Prostate gland (tissue), 2 donors: ENCODE data around the gene EPHB3.

Source experiments
- CTCF ChIP-seq, 4 experiments: fragments of 200-600 bp in 2 of 4; fragments of 450-650 bp in 2 of 4; sonication (generic) in 2 of 4; IDR thresholded peaks; 1 replicate in 3 of 4; 2 replicates in 1 of 4; pipeline ENCODE4 v1.5.1; 2016 to 2019; ENCODE audit warnings: antibody characterized with exemption in 4 of 4, mild to moderate bottlenecking in 2 of 4, moderate library complexity in 2 of 4
- POLR2A ChIP-seq: fragments of 450-650 bp; IDR thresholded peaks from one replicate; pipeline ENCODE4 v1.6.1; 2016; ENCODE audit warnings: antibody characterized with exemption, mild to moderate bottlenecking

- TF ChIP-seq POLR2A: no peak
- no peak for TF ChIP-seq CTCF (IDR thresholded peaks at IDR 0.05)
Measured at GRCh38 chr3:184630861-184631471, 69.4 kb downstream of the EPHB3 start.
